ENCODE measurements around the gene PRLR. TPM values are rescaled to one million over a fixed set of nuclear protein-coding genes. Genes with fewer than 3 reads are reported as not detected.

Gene PRLR
- total and polyA plus RNA-seq, 2 experiments from 2014 or later: 21.8 to 99.8 TPM

DNA sequence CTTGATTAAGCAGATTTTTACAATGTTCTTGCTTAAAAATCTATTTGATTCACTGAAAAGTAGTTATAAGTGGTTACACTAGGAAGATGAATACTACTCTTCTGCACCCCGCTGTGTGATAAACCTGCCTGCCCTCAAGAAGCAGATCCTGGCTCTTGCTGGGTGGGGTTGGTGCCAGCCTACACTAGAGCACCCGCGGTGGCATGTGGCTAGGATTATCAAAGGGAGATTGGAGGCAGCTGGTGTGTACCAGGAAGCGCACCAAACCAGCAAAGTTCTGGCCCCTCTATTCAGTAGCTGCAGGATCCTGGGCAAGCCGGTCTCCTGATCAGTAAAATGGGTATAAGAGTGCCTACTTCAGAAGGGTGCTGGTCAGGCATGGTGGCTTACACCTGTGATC is 43.5 kb downstream of the PRLR start:
- H3K36me3 ChIP-seq (replicated peaks; ENCODE audit: insufficient read depth, low read depth): no peaks in the 10 kb centered on the region
- no peak overlapping the region for H3K27ac ChIP-seq
- peaks cover 22% of the 10 kb centered on the region for H3K4me1 ChIP-seq (ENCODE audit: insufficient read depth)
- 93% methylated on average over 5 of the region's 5 CpGs for WGBS (ENCODE audit: low lambda C conversion rate, missing lambda C conversion rate)
- no peaks in the 10 kb centered on the region for H3K27me3 ChIP-seq
- TF ChIP-seq, protein P1, sequence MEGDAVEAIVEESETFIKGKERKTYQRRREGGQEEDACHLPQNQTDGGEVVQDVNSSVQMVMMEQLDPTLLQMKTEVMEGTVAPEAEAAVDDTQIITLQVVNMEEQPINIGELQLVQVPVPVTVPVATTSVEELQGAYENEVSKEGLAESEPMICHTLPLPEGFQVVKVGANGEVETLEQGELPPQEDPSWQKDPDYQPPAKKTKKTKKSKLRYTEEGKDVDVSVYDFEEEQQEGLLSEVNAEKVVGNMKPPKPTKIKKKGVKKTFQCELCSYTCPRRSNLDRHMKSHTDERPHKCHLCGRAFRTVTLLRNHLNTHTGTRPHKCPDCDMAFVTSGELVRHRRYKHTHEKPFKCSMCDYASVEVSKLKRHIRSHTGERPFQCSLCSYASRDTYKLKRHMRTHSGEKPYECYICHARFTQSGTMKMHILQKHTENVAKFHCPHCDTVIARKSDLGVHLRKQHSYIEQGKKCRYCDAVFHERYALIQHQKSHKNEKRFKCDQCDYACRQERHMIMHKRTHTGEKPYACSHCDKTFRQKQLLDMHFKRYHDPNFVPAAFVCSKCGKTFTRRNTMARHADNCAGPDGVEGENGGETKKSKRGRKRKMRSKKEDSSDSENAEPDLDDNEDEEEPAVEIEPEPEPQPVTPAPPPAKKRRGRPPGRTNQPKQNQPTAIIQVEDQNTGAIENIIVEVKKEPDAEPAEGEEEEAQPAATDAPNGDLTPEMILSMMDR (IDR thresholded peaks at IDR 0.05; ENCODE audit: poor library complexity): no peak
- no peak for TF ChIP-seq EZH2phosphoT487 (IDR thresholded peaks at IDR 0.05; ENCODE audit: low read depth, severe bottlenecking, unreplicated experiment)
- no peak for TF ChIP-seq EZH2 (IDR thresholded peaks at IDR 0.05; ENCODE audit: borderline replicate concordance)
- no peak overlapping the region for H2AFZ ChIP-seq
- no peak overlapping the region for H3K4me2 ChIP-seq
- no peak overlapping the region for H3K4me3 ChIP-seq
- no peaks in the 10 kb centered on the region for H3K9me3 ChIP-seq (ENCODE audit: low read depth)
- no peaks in the 10 kb centered on the region for H3K9me2 ChIP-seq (replicated peaks; ENCODE audit: insufficient read depth)
- DNase-seq (ENCODE audit: low spot score): no peak
- no peaks in the 10 kb centered on the region for H4K20me1 ChIP-seq (ENCODE audit: insufficient read depth, poor library complexity, severe bottlenecking)
- H3K79me2 ChIP-seq: peaks cover 33% of the 10 kb centered on the region

DNA sequence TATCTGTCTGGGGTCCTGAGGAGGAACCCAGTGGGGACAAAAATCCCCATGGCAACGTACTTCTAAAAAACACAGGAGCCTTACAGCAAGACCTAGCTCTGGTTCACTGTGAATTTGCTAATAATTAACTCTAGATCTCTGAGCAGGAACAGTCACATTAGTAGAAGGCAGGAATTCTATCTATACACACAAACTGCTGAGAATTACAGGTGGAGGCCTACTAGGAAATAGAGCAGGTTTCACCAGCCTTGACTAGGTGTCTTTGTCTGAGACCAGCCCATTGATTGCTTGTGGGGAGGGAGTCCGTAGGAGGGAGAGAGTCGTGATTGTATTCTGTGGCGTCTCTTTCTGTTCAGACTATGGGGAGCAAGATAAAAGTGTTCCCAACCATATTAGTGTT is 44.8 kb downstream of the PRLR start:
- WGBS (ENCODE audit: low lambda C conversion rate, missing lambda C conversion rate): 63% methylated on average over 4 of the region's 4 CpGs
- Histone ChIP-seq H3K4me1 (ENCODE audit: insufficient read depth) (peaks cover 22% of the 10 kb centered on the region), H3K79me2 (peaks cover 35% of the 10 kb centered on the region), H2AFZ (no peak overlapping the region), H3K27me3 (no peaks in the 10 kb centered on the region), H3K4me2 (peak overlapping the region; percentile 23), H3K9me3 (ENCODE audit: low read depth) (no peaks in the 10 kb centered on the region), H3K27ac (peak overlapping the region; percentile 76), H4K20me1 (ENCODE audit: insufficient read depth, poor library complexity, severe bottlenecking) (no peaks in the 10 kb centered on the region), H3K9me2 (replicated peaks; ENCODE audit: insufficient read depth) (no peaks in the 10 kb centered on the region), H3K4me3 (no peak overlapping the region), H3K36me3 (replicated peaks; ENCODE audit: insufficient read depth, low read depth) (no peaks in the 10 kb centered on the region)
- peak; percentile 59 for DNase-seq (ENCODE audit: low spot score)
- TF ChIP-seq EZH2 (IDR thresholded peaks at IDR 0.05; ENCODE audit: borderline replicate concordance): no peak
- TF ChIP-seq, protein P1 (IDR thresholded peaks at IDR 0.05; ENCODE audit: poor library complexity): no peak
- no peak for TF ChIP-seq EZH2phosphoT487 (IDR thresholded peaks at IDR 0.05; ENCODE audit: low read depth, severe bottlenecking, unreplicated experiment)

DNA sequence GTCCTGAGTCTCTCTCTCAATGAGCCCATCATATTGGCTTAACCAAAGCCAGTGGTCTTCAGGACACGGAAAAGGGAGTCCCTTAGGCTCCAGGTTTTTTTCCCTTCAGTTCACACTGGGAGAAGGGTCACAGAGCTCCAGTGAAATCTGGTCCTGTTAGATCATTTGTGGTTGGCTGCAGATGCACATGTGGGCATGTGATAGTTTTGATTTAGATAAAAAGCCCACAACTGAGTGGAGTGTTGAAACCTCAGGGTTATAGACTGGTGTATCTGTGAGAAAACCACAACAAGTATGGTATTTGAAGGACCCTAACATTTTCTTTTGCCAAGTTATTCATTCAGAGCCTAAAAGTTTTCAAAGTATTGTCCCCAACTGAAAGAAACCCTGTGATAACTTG is 46.7 kb downstream of the PRLR start:
- Histone ChIP-seq H3K4me1 (ENCODE audit: insufficient read depth) (peaks cover 18% of the 10 kb centered on the region), H3K4me2 (no peak overlapping the region), H3K9me2 (replicated peaks; ENCODE audit: insufficient read depth) (no peaks in the 10 kb centered on the region), H3K9me3 (ENCODE audit: low read depth) (no peaks in the 10 kb centered on the region), H3K27me3 (no peaks in the 10 kb centered on the region), H3K79me2 (peaks cover 32% of the 10 kb centered on the region), H2AFZ (no peak overlapping the region), H4K20me1 (ENCODE audit: insufficient read depth, poor library complexity, severe bottlenecking) (no peaks in the 10 kb centered on the region), H3K4me3 (no peak overlapping the region), H3K36me3 (replicated peaks; ENCODE audit: insufficient read depth, low read depth) (no peaks in the 10 kb centered on the region), H3K27ac (no peak overlapping the region)
- TF ChIP-seq EZH2 (IDR thresholded peaks at IDR 0.05; ENCODE audit: borderline replicate concordance) (no peak), EZH2phosphoT487 (IDR thresholded peaks at IDR 0.05; ENCODE audit: low read depth, severe bottlenecking, unreplicated experiment) (no peak)
- no peak for DNase-seq (ENCODE audit: low spot score)
- WGBS (ENCODE audit: low lambda C conversion rate, missing lambda C conversion rate): 92% methylated on average over 1 of the region's 1 CpG

DNA sequence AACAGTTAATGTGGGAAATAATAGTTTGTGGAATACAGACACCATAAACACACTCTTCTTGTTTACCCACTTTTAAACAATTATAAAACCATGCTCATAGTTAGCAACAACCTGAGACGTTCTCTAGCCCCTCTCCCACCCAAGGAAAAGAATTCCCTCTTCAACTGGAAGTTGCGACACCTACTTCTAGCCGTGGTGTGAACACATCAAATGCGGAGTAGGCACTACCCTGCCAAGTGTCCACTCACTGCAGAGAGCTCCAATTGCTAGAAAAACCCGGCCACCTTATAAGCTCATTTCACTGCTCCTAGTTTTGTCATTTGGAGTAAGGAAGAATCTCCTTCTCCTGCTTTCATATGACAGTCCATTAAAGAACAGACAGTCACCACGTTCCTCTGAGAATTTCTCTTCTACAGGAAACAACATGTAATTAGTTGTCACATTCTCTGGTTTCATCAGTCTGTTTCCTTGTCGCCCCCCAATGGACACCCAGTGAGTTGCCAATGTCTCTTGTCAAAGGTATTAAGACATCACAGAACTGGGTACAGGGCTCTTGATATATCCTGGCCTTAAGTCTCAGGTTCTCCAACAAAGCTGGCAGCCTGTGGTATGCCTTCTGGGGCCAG is 47.3 kb downstream of the PRLR start:
- H2AFZ ChIP-seq: no peak overlapping the region
- H3K4me3 ChIP-seq: no peak overlapping the region
- 55% methylated on average over 7 of the region's 7 CpGs for WGBS (ENCODE audit: low lambda C conversion rate, missing lambda C conversion rate)
- no peaks in the 10 kb centered on the region for H4K20me1 ChIP-seq (ENCODE audit: insufficient read depth, poor library complexity, severe bottlenecking)
- H3K9me3 ChIP-seq (ENCODE audit: low read depth): no peaks in the 10 kb centered on the region
- H3K36me3 ChIP-seq (replicated peaks; ENCODE audit: insufficient read depth, low read depth): no peaks in the 10 kb centered on the region
- H3K4me2 ChIP-seq: no peak overlapping the region
- peak; percentile 39 for DNase-seq (ENCODE audit: low spot score)
- peaks cover 32% of the 10 kb centered on the region for H3K79me2 ChIP-seq
- H3K27ac ChIP-seq: no peak overlapping the region
- H3K9me2 ChIP-seq (replicated peaks; ENCODE audit: insufficient read depth): no peaks in the 10 kb centered on the region
- no peaks in the 10 kb centered on the region for H3K27me3 ChIP-seq
- no peak for TF ChIP-seq EZH2 (IDR thresholded peaks at IDR 0.05; ENCODE audit: borderline replicate concordance)
- no peak for TF ChIP-seq EZH2phosphoT487 (IDR thresholded peaks at IDR 0.05; ENCODE audit: low read depth, severe bottlenecking, unreplicated experiment)
- TF ChIP-seq, protein P1 (IDR thresholded peaks at IDR 0.05; ENCODE audit: poor library complexity): peak; percentile 50
- peaks cover 15% of the 10 kb centered on the region for H3K4me1 ChIP-seq (ENCODE audit: insufficient read depth)

Measured in hepatocyte (in vitro differentiated cells).